Body of pancreas (tissue), 4 donors: ENCODE results near the gene ZBTB38. TPM values are rescaled to one million over a fixed set of nuclear protein-coding genes. Genes with fewer than 3 reads are reported as not detected.

Source experiments
- ATAC-seq: fragments of 150-250 bp; one replicate; pipeline ENCODE4 v1.9.1; 2016
- DNase-seq, 4 donors: peaks; one replicate each; pipeline ENCODE4 v3.0.0-alpha.2; 2019
- H3K27ac ChIP-seq, 4 donors: fragments of 200-600 bp; sonication (generic); 1 replicate in 3 of 4; 2 replicates in 1 of 4; pipeline versions ENCODE4 v1.5.1 to v1.6.1; 2016 to 2019; ENCODE audit warnings: mild to moderate bottlenecking in 1 of 4, mixed read lengths in 1 of 4, moderate library complexity in 1 of 4
- H3K27me3 ChIP-seq, 2 donors: fragments of 200-600 bp; sonication (generic); one replicate each; pipeline ENCODE4 v1.6.0; 2016; ENCODE audit warnings: mild to moderate bottlenecking in 1 of 2
- H3K36me3 ChIP-seq, 2 donors: fragments of 200-600 bp; sonication (generic); replicated peaks in 1 of 2; 2 replicates each; pipeline ENCODE4 v1.5.1; 2016; ENCODE audit warnings: low read depth in 2 of 2; ENCODE audit not compliant: insufficient read depth in 1 of 2
- H3K4me1 ChIP-seq: fragments of 200-600 bp; sonication (generic); one replicate; pipeline ENCODE4 v1.6.0; 2016
- H3K4me3 ChIP-seq, 2 donors: fragments of 200-600 bp; sonication (generic); 1 replicate in 1 of 2; 2 replicates in 1 of 2; pipeline ENCODE4 v1.5.1; 2016 to 2019
- H3K9me3 ChIP-seq, 3 donors: fragments of 200-600 bp; sonication (generic); 1 replicate in 2 of 3; 2 replicates in 1 of 3; pipeline ENCODE4 v1.5.1; 2016
- CTCF ChIP-seq, 7 experiments: fragments of 450-650 bp in 4 of 7; fragments of 200-600 bp in 3 of 7; sonication (generic) in 3 of 7; IDR thresholded peaks; one replicate each; pipeline ENCODE4 v1.5.1; 2016 to 2019; ENCODE audit warnings: antibody characterized with exemption in 7 of 7
- POLR2A ChIP-seq, 3 donors: fragments of 450-650 bp; IDR thresholded peaks; one replicate each; pipeline ENCODE4 v1.6.1; 2016; ENCODE audit warnings: antibody characterized with exemption in 3 of 3, mild to moderate bottlenecking in 2 of 3
- WGBS, 2 donors: methylation state at CpG; one replicate each; pipeline ENCODE4 v1.1.5; 2017; 5-methylcytosine and 5-hydroxymethylcytosine counted together
- intact Hi-C: fragments of 100-400 bp; cut with DNase I; formaldehyde crosslinking; loops from one replicate; pipeline ENCODE4 v1.15.1; 2023
- total RNA-seq, 2 donors: library from RNA; depleted of rRNA; stranded (reverse); fragments of >200 nt; gene quantifications; one replicate each; pipeline ENCODE4 v1.1.0, GENCODE V29; 2016

Gene ZBTB38
- total RNA-seq, 2 donors from 2014 or later: 48.5 to 60.4 TPM

- Histone ChIP-seq H3K27ac (peak overlapping the region; percentile 75 to 96 (median 94)), H3K9me3 (no peaks in the 10 kb centered on the region), H3K27me3 (no peaks in the 10 kb centered on the region), H3K36me3 (peaks cover 0 to under 1% of the 10 kb centered on the region in 2 donors), H3K4me3 (no peak overlapping the region), H3K4me1 (peaks cover 74% of the 10 kb centered on the region)
- DNase-seq: peak in 3 of 4 donors; percentile 55 to 58 (median 57)
- no peak for ATAC-seq
- TF ChIP-seq POLR2A (IDR thresholded peaks at IDR 0.05) (no peak), CTCF (IDR thresholded peaks at IDR 0.05) (no peak)
- 51 to 72% methylated on average over 11 of the region's 11 CpGs for WGBS, 2 donors
- intact Hi-C loops: no loop called here
These were observed 45.7 kb downstream of the ZBTB38 start for GRCh38 chr3:141413801-141414689.

- intact Hi-C loops: no loop called here
- no peak for DNase-seq
- peaks cover 0 to 1% of the 10 kb centered on the region in 2 donors for H3K36me3 ChIP-seq
- ATAC-seq: no peak
- no peak overlapping the region for H3K4me3 ChIP-seq
- no peaks in the 10 kb centered on the region for H3K27me3 ChIP-seq
- H3K4me1 ChIP-seq: peaks cover 66% of the 10 kb centered on the region
- WGBS, 2 donors: 73 to 83% methylated on average over 5 of the region's 5 CpGs
- no peaks in the 10 kb centered on the region for H3K9me3 ChIP-seq
- TF ChIP-seq POLR2A (IDR thresholded peaks at IDR 0.05): no peak
- no peak for TF ChIP-seq CTCF (IDR thresholded peaks at IDR 0.05)
- peak overlapping the region in 3 of 4 donors; percentile 21 to 96 (median 94) for H3K27ac ChIP-seq
These were observed 46.6 kb downstream of the ZBTB38 start for GRCh38 chr3:141414800-141415462.

GRCh38 chr3:141415953-141416352 is 47.6 kb downstream of the ZBTB38 start:
- H3K4me3 ChIP-seq: no peak overlapping the region
- ATAC-seq: no peak
- 55 to 64% methylated on average over 3 of the region's 3 CpGs for WGBS, 2 donors
- H3K36me3 ChIP-seq: peaks cover 0 to 1% of the 10 kb centered on the region in 2 donors
- DNase-seq: no peak
- peak overlapping the region in 1 of 4 donors; percentile 25 for H3K27ac ChIP-seq
- intact Hi-C loops: no loop called here
- no peaks in the 10 kb centered on the region for H3K9me3 ChIP-seq
- TF ChIP-seq CTCF (IDR thresholded peaks at IDR 0.05): no peak
- no peak for TF ChIP-seq POLR2A (IDR thresholded peaks at IDR 0.05)
- H3K4me1 ChIP-seq: peaks cover 55% of the 10 kb centered on the region
- no peaks in the 10 kb centered on the region for H3K27me3 ChIP-seq

Other genes with a start within 250 kb of the ZBTB38 start
- 10 to 100 TPM in 1 of 2 donors, 1 to 10 TPM in 1; 9.9 to 10.5 TPM for gene PXYLP1, start 136.7 kb upstream of the ZBTB38 start, total RNA-seq
- 10 to 100 TPM in 1 of 2 donors, 1 to 10 TPM in 1; 6.9 to 19.2 TPM for gene RASA2, start 118.5 kb downstream of the ZBTB38 start, total RNA-seq